COR-L47 (cell line): ENCODE measurements around the gene FLOT1.
"Not testable (repeated sequence)": the region's sequence is repeated elsewhere in the genome, so short reads cannot be mapped to it uniquely, and the experiment has no call there.

Source experiments
- DNase-seq: peaks from one replicate; lab custom pipeline; 2025; lab: John Stamatoyannopoulos, UW

The FLOT1 gene

DNA sequence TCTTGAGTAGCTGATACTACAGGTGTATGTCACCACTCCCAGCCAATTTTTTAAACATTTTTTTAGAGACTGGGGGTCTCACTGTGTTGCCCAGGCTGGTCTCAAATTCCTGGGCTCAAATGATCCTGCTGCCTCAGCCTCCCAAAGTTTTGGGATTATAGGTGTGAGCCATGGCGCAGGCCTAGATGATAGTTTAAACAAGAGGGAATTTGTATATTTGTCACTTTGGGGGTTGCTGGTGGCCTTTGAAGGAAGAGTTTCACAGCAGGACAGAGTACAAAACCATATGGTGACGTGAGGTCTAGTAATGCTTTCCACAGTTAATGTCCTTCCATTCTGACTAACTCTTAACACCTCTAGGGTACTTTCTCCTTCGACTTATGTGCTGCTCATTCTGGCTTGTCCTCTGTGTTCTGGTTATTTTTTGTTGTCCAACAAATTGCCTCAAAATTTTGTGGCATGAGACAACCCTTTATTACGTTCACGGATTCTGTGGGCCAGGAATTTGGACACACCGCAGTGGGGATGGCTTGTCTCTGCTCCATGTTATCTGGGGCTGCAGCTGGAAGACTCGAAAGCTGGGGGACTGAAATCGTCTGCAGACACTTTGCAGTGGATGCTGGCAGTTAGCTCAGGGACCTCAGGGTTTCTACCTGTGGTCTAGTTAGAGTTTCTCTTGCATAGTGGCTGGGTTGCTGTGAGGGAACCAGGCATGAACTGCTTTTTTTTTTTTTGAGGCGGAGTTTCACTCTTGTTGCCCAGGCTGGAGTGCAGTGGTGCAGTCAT, 24.9 kb upstream of the FLOT1 start:
- DNase-seq: no peak

DNA sequence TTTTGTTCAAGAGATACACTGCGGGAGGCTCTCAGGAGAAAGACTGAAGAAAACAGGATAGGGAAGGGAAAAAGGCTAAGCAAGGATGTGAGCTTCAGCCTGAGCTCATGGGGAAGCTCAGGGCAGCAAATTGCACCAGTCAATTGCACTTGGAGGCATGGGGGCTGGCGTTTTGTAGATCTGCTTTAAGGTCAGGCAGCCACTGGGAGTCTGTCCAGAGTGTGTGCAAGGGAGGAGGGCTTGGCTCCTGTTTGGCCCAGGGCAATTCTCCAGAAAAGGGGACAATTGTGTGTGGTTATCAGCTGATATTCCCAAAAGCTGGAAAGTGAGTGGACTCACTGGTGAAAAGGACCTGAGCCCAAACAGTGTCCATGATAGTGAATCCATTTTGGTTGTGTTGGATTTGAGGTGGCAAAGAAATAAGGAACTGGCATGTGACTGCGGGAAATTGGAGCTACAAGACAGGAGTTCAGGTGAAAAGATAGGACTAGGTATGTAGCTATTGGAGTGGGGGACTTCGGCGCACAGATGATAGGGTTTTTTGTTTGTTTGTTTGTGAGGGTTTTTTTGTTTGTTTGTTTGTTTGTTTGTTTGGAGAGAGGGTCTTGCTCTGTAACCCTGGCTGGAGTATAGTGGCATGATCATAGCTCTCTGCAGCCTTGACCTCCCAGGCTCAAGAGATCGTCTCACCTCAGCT, 24.1 kb upstream of the FLOT1 start:
- no peak for DNase-seq

DNA sequence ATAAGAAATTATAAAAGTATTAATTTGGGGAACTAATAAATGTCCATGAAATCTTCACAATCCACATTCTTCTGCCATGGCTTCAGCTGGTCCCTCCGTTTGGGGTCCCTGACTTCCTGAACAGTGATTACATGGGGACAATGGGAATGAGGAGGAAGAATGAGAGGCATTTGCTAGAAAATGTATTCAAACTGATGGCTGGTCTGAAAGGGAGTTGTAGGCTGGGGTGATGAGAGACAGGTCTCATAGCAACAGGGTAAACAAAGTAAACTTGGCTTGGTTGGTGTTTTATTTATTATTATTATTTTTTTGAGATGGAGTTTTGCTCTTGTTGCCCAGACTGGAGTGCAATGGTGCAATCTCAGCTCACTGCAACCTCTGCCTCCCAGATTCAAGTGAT, 23.0 kb upstream of the FLOT1 start:
- DNase-seq: not testable (repeated sequence)

DNA sequence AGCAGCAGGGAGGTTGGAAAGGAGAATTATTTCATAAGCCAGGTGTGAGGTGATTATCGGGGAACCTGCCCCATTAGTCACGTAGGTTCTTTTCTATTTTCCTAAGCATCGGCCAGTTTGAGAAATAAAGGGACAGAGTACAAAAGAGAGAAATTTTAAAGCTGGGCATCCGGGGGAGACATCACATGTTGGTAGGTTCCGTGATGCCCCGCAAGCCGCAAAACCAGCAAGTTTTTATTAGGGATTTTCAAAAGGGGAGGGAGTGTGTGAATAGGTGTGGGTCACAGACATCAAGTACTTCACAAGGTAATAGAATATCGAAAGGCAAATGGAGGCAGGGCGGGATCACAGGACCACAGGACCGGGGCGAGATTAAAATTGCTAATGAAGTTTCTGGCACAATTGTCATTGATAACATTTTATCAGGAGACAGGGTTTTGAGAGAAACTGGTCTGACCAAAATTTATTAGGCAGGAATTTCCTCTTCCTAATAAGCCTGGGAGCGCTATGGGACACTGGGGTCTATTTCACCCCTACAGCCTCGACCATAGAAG, 22.1 kb upstream of the FLOT1 start:
- DNase-seq: not testable (repeated sequence)

DNA sequence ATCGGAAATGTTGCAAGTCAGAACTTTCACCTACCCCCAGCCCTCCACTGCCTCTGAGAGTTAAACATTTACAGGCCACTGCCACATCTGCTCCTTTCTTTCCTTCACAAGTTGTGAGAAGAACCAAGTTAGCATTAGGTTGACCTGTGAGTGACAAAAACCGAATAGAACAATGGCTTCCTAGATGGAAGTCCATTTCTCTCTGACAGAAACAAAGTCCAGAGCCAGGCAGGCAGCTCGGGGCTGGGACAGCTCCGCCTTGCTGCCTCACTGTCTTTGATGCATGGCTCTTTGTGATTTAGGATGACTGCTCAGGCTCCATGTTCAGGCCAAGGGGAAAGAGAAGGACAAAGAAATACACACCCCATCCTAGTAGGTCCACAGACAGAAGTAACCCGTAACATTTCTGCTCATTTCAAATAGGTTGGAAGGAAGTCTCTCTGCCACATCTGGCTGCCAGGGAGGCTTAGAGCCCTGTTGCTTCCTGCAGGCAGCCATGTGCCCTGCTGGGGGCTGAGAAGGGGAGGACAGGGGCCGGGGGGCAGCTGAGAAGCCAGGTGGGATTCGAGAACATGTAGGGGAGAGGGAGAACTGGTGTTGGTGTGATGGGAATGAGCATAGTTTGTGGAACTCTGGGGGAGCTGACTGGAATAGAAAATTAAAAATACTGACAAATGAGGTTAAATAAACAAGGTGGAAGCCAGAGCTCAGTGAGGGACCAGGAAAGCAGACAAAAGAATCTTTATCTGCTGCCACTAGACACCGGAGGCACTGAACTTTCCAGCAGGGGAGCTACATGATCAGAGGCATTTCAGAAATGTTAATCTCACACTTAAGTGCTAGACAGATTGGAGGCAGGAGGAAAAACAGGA, 21.4 kb upstream of the FLOT1 start:
- peak; percentile 72 for DNase-seq

DNA sequence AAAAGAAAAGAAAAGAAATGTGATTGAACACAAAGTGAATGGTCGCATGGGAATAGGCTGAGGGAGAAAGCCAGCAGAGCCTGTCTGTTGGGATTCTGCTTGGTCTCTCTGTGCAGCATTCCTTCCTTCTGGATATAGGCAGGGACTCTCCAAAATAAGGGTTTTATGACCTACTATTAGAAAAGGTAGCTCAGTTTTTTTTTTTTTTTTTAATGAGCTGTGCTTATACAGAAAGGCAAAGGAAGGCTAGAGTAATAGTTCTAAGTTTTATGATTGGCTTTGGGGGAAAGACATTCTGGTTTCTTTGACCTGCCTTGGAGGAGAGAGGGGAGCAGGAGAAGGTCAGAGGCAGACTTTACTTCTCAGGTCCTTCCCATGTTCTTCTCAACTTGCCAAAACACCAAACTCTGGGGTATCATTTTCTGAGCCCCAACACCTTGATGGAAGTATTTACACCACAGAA, 20.7 kb upstream of the FLOT1 start:
- no peak for DNase-seq

DNA sequence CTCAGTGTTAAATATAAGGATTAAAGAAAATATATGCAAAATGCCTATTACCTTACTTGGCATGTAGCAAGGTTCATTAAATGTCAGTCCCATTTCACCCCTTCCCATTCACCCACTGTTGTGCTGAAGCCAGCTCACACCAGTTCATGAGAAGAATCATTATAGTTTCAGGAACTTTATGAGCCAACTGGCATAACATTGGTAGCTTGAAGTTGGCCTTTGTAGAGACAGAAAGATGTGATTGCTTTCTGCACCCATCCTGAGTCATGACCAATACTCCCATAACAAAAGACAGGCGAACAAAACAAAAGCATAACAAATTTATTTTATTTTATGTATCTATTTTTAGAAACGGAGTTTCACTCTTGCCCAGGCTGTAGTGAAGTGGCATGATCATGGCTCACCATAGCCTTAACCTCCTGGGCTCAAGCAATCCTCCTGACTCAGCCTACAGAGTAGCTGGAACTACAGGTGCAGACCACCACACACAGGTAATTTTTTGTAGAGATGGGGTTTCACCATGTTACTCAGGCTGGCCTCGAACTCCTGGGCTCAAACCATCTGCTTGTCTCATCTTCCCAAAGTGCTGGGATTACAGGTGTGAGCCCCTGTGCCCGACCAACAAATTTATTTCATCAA, 19.4 kb upstream of the FLOT1 start:
- DNase-seq: no peak

DNA sequence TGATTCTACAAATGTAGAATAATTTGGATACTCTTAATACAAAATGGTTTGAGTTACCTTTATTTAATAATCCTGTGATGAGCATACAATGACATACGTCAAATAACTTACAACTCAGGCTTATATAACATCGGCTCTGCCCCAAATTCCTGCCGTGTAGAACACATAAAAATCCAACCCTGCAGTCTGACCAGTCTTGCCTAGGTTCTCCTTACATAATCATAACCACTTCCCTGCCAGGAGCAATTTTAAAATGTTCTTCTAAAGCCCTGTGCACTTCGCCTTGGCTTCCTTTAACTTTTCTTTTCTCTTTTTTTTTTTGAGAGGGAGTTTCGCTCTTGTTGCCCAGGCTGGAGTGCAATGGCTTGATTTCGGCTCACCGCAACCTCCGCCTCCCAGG, 18.1 kb upstream of the FLOT1 start:
- no peak for DNase-seq

DNA sequence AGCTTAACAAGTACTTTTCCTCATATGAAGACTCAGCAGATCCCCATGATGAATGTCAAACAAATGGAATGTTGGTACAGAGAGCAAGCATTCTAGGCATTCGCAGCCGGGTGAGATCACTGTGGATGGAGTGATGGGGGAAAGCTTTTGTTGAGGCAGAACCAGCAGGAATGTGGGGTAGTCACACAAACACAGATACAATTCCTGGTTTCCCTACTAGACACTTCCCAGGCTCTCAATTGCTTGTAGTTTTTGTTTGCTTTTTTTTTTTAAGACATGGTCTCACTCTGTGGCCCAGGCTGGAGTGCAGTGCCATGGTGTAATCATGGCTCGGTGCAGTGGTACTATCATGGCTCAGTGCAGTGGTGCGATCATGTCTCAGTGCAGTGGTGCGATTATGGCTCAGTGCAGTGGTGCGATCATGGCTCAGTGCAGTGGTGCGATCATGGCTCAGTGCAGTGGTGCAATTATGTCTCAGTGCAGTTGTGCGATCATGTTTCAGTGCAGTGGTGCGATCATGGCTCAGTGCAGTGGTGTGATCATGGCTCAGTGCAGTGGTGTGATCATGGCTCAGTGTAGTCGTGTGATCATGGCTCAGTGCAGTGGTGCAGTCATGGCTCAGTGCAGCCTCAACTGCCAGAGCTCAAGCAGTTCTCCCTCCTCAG, 17.2 kb upstream of the FLOT1 start:
- DNase-seq: no peak

DNA sequence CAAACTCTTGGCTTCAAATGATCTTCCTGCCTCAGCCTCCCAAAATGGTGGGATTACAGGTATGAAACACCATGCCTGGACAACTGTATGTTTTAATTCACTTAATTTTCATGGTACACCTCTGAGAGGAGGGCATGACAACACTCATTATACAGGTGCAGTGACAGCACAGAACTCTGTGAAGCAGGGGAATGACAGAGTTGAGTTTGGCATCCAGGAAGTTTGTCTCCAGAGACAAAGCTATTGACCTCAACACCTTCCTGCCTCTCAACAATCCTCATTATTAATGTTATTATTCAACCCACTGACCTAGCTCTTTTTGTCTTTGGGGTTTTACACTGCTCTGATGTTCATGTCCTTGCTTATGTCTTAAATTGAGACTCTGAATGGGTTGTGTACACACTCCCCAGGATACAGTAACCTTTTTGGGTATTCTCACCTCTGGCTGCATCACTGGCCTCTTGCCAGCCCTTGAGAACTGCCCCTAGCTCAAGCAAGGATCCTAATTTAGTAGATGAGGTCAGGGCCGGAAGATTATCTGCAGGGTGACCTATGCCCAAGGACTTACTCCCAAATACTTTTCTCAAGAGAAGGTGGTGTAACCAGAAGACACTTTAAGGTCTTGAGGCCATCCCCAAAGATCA, 14.9 kb upstream of the FLOT1 start:
- no peak for DNase-seq

DNA sequence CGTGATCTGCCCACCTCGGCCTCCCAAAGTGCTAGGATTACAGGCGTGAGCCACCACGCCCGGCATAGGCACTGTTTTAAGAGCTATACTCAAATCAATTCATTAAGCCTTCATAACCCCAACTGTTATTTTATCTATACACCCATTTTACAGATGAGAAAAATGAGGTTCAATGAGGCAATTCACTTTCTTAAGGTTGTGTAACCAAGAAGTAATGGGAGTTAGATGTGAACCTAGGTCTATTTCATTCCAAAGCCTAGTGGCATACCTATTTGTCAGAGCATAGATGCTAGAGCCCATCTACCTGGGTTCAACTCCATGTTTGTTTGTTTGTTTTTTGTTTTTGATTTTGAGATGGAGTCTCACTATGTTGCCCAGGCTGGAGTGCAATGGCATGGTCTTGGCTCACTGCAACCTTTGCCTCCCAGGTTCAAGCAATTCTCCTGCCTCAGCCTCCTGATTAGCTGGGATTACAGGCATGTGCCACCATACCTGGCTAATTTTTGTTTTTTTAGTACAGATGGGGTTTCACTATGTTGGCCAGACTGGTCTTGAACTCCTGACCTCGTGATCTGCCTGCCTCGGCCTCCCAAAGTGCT, 14.0 kb upstream of the FLOT1 start:
- not testable (repeated sequence) for DNase-seq

DNA sequence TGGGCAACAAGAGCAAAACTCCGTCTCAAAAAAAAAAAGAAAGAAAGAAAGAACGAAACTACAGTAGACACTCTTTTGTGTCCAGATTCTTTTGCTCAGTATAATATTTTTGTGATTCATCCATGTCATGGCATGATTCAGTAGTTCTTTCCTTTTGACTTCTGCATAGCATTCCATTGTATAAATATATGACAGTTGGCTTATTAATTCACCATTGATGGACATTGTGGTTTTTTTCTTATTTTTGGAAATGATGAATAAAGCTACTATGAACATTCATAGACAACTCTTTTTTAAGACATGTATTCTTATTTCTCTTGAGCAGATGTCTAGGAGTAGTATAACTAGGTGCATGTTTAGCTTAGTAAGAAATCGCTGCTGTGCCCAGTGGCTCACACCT, 12.1 kb upstream of the FLOT1 start:
- no peak for DNase-seq

DNA sequence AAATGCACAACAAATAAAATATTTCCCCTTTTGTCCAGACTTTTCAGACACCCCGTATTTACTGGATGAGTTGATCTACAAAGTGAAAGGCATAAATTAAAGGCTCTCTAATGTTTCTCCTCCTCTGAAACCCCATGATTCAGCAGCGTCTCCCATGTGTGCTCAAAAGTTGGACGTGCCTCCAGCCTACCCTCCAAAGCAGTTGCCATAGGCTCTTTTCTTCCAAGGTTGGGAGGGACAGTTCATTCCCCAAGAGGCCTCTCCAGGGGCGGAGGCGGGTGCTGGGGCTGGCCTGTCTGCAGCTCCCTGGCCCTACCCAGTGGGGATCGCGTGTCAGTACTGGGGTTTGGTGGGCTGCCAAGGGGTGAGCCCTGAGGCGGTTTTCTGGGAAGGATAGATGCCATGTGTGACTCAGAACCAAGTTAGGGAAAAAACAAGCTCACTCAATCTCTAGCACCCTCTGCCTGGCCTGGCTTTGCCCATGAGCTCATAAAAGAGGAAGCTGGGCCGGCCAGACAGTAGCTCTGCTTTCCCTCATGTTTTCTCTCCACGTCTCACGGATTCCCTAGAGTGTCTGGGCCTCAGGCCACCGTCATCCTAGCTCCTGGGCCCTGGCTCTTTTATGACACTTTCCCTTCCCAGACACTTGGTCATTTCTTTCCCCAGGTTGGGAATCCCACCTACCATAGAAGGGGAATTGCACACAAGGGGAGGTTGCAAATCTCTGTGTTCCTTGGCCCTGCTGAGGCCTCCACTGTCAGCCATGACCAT, 9.9 kb upstream of the FLOT1 start:
- no peak for DNase-seq

DNA sequence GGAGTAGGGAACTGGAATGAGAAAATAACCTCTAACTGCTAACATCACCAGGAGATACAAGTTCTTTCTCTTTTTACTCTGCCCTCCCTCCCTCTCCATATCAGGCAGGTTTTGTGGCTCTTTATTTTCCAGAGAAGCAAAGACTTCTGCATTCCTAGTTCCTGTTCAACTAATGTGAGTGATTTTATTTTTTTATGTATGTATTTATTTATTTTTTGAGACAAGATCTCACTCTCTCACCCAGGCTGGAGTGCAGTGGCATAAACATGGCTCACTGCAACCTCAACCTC, 7.8 kb upstream of the FLOT1 start:
- DNase-seq: no peak

DNA sequence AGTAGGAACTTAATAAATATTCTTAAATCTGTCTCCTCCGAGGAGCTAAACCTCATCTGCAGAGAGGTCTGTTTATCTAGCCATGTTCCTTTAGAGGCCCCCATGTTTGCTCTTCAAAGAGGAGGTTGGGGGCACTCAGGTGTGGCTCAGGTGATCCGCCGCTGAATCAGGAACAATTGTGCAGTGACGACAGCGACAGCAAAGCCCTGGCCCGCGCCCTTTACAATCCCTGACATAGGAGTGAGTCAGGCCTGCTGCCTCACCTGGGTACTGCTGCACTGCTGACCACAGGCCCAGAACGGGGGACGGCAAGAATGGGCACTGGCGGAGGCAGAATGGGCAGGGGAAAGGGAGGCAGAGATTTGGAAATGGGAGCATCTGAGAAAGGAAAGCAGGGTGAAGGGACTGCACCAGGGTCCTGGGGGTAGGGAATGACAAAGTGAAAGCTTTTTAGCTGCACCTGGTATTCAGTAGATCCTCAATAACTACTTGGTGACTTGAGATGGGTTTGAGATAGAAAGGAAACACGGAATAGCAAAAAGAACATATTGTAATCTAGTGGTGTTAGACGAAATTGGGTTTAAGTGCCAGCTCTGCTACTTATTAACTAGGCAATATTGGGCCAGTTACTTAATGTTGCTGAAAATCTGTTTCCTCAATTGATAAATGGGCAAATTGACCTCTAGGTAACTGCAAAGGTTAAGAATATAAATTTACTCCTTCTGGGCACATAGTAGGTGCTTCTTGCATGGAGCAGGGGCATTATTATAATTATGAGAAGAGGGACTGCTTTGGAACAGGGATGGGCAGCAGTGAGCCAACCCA, 7.3 kb upstream of the FLOT1 start:
- DNase-seq: no peak

DNA sequence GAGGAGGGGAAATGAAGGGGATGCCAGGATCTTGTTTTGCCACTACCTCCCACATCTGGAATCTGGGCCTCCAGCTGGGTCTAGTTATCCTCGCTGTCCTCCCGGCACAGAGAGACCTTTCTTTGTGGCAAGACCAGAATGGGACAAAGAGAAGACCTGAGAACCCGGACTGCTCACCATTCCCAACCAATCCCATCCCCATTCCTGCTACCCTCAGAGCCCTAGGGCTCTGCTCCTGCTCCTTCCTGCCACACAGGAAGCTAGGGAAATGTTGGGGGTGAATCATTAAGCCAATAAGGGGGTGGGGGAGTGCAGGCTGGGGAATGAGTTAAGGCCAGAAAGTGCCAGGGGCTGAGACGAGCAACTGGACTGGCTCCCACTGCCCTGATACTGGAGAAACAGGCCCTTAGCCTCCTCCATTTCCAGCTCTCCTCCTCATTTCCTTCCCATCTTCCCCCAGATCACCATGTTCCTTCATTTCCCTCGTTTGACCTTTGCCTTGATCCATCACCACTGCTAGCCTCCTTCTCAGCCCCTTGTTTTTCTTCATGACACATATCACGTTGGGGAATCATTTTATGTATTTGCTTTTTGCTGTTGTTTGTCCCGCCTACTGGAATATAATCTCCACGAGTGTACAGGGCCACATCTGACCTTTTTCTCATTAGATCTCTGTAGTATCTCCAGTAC, 6.5 kb upstream of the FLOT1 start:
- DNase-seq: no peak

DNA sequence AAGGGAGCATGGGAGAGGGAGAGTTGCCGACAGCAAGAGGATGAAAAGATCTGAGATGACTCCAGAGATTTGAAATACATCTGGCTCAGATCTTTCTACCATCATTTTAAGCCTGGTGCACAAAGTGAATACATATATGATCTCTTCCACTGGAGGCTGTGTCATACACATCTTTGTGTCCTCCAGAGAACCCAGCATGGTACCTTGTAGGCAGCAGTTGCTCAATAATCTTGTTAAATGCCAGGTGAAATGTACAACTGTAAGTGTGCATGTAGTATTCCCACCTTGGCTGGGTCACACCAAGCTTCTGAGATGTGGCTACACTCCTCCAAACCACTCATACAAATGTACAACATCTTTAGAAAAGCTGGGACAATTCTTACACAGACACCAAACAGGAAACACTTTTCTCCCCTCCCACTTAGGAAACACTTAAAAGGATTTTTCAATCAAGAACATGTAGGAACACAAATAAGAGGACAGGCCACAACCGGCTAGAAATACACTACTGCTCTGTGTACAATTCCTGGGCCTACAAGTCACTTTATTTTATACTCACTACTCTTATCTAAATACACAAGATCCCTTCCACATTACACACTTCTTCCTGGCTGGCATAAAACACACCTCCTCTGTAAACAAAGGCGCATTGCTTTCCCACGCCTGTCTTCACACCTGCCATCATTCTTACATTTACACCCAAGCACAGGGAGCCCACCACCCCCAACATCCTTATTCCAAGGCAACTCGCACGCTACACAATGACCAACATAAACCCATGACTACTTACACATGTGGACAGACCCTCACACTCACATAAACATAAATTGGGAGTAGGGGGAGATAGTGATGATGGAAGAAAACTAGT, 5.6 kb upstream of the FLOT1 start:
- DNase-seq: no peak
